ENCODE results near the gene PLXNA2.

PLXNA2 gene

DNA sequence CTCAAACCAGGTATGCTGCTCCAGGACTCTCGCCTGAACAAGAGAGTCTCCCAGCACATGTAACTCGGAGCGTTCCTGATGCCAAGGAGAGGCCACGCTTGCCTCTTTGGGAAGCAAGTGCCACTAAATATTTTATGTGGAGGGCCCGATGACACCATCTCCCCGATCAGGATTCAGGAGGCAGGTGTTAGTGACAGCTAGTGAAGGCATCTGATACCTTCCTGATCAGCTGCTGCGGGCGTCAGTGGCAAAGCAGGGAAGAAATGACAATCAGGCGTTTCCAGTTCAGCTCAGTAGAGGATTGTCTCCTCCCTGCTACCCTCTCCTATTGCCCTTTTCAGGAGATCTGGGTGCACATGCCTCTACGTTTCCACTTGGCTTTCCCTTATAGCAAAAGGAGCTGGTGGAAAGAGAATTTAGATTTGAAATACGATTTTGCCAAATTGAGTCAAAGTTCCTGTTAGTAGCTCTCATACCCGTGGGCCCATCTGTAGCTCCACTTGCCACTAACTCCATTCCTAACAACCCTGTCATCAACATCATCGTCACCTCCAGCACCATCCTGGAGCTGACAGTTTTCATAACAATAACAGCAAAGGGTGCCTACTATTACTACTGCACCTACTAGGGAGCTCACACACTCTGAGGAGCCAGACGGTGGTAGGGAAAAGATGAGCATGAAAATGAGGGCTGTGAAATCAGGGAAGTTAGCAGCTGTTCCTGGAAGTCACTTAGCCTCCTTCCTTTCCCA lies 21.6 kb downstream of the PLXNA2 start:
- no peak for DNase-seq

DNA sequence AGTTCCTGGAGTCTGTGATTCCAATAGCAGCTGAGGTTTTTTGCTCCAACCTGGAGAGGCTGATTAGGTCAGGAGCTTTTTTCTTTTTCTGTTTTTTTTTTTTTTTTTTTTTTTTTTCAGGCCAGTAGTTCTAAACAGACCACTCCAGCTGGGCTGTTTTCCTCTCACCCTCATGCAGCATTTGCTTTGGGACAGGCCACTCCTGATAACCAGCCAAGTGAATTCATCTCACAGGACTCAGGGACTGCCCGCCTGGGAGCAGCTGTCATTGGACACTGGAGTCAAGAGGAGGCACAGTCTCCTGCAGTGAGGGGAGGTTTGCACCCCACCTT lies 22.9 kb downstream of the PLXNA2 start:
- DNase-seq = no peak

DNA sequence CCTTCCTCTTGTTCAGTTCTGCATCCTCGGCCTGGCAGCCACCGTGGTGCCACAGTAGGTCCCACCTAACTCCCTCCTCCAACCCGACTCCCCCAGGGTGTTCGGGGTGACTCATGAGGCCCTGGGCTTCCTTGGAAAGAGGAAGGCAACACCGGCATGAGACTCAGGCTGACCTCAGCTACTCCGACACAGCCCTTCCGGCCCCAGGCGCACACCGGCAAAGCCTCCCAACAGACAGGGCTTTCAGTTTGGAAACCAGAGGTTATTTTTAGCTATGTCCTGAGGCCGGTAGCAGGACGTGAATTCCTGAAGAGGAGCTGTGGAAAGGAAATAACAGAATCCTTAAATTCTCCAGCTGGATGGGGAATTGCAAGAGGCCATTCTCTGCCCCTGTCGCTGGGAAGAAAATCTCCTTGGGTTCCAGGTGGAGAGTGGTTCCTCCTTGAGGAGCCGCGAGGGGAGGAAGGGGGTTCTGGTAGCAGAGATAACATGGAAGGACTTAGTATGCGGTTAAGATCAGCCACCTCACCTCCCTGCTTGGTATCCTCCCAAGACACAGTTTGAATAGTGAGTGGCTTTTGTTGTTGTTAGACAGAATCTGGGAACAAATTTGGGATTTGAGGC lies 24.4 kb downstream of the PLXNA2 start:
- no peak for DNase-seq

GRCh38 chr1:208219098-208219658 lies 25.0 kb downstream of the PLXNA2 start:
- DNase-seq = no peak

DNA sequence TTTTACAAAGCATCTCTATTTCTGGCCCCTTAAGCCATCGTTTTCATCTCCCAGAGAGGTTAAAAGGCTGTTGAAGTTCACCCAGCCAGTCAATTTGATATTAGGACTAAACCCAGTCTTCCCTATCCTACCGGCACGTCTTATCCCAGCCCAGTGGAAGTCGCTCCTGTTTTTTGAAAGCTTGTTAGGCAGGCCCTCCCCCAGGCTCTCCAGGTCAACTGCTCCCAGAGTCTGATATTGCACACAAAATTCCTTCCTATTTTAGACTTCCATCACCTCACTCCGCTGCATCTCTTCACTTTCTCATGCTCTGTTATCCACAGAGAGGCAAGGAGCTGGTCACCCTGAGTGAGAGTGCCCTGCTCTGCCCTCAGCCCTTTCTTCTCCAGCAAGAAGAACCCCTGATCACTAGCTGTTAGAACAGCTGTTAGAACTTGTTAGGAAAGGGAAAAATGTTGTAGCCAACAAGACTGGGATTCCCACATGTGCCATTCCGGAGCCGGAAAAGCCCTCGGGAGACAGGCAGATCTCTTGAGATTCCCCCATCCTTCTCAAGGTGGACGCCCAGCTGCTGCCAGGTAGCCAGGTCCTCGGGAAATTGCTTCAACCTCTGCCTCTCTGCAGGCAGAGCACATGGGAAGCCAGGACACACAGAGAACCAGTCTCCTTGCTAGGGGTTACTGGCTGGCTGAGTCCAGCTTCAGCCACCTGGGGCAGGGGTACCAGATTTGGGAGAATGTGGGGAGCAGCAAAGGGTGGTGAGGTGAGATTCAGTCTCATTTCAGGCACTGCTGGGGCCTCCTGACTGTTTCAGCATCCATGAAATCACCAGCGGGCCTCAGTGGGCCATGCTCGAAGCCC lies 25.7 kb downstream of the PLXNA2 start:
- no peak for DNase-seq

DNA sequence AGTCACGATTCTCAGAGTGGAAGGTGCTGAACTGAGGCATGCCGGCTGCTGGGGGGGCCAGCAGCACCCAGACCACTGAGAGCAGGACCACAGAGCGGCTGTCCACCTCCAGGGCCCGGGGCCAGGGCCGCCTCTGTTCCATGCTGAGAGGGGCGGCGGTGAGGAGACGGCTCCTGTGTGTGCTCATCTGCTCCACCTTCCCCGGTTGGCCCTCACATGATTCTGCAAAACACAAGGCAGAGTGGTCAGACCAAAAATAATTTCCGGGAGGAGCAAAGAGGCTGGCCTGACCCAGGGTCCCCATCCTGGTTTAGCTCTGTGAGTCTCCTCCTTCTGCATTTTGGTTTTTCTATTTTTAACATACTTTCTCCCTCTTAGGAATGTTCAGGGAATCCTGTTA lies 26.4 kb downstream of the PLXNA2 start:
- DNase-seq = no peak

- DNase-seq = no peak
Observed at GRCh38 chr1:208216806-208217205, 27.4 kb downstream of the PLXNA2 start.

DNA sequence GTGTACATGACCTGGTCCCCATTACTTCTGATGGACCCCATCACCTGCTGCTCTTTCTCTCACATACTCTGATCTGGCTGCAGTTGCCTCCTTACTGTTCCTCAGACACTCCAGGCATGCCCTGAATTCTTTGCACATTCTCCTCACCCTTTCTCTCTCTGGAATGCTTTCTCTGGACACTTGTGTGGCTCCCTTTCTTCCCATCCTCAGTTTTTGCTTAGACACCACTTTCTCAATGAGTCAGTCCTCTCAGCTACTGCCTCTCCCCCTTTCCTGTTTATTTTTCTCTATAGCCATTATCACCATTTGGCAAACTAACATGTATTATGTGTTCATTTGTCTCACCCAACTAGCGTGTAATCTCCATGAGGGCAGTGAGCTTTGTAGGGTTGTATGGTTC lies 28.1 kb downstream of the PLXNA2 start:
- DNase-seq = no peak

DNA sequence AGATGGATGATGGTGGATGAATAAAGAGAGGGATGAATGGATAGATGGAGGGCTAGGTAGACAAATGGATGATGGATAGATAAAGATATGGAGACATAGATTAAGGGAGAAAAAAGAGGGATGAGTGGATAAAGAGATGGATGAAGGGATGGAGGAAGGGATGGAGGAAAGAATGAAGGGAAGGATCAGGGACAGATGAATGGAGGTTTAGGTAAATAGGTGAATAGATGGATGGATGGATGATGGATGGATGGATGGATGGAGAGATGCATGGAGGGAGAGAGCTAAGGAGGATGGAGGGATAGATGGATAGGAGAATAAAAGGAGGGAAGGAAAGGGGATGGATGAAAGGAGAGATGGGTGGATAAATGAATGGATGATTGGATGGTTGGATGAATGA lies 28.8 kb downstream of the PLXNA2 start:
- no peak for DNase-seq

- no peak for DNase-seq
Observed at GRCh38 chr1:208213786-208214185, 30.4 kb downstream of the PLXNA2 start.

DNA sequence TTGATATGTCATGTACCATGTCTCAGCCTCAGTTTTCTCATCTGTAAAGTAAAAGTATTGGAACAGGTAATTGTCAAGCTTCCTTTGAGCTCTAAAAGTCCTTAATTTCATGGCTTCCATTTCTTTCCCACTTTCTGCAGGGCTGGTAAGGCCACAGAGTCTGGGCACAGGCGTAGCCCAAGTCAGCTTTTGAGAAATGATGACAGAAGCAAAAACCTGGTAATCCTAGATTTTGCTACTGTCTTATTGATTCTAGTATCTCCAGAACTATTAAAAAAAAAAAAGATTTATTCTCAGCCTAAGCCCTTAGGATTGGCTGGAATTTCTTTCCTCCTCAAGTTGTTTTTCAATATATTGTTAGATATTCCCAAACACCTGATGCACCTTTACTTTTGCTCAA lies 31.3 kb downstream of the PLXNA2 start:
- no peak for DNase-seq

- DNase-seq = no peak
Observed at GRCh38 chr1:208211921-208212843, 32.0 kb downstream of the PLXNA2 start.

DNA sequence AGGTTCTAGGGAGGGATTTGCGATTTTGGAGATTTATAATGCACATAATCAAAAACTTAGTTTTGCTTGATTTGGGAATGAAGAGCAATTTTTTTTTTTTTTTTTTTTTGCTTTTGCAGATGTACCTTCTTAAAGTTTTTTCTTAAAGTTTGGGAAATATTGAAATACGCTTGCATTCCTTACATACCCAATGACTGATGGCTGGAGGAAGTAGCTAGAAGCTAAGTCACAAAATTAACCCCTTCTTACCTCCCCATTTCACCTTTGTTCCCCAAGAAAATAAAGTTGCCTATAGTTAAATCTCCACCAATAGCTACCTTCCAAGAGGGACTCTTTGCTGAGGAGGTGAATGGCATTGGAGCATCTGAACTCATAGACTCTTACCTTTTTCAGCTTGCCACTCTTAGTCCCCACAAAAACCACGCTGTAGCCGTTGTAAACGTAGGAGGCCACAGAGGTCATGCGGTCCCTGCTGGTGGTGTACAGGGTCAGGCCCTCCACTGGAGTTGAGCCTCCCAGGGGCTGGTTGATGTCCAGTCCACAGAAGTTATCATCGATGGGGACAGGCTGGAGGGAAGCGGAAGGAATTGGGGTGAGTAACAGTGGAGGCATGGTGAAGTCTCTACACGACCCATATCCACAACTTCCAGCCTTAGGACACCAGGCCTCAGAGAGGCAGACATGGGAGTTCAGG lies 34.1 kb downstream of the PLXNA2 start:
- DNase-seq = no peak

DNA sequence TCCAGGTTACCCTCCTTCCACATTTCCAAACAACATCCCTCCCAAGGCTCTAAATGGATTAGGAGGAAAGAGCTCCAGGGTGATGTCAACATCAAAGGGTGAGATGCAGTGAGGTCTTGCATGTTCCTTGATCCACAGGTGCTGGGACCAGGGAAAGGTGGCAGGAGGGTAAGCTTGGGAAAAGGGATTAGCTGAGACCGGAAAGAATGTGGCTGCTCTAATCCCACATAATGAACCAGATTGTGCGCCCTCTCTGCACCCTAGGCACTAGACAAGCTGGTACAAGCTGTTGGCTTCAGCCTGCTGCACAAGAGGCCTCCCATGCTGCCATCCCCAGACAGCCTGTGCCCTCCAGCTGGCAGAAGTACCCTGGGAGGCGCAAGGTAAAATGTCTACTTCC lies 34.9 kb downstream of the PLXNA2 start:
- DNase-seq = peak; percentile 58

DNA sequence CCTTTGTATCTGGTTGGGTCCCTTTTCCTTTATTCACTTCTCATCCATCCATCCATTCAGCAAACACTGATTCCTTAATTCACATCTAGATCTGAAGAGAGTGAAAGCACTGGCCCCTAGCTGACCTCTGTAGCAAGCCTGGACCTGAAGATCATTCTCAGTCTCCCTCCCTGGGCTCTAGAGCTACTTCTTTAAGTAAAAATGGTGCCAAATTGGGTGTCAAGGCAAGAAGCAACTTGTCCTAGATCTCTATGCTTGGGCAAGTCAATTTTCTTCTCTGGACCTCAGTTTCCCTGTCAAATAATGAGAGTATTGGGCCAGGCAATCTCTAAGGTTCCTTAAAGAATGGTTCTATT lies 36.1 kb downstream of the PLXNA2 start:
- DNase-seq = no peak

GRCh38 chr1:208207388-208208131 lies 36.6 kb downstream of the PLXNA2 start:
- DNase-seq = peak; percentile 83

DNA sequence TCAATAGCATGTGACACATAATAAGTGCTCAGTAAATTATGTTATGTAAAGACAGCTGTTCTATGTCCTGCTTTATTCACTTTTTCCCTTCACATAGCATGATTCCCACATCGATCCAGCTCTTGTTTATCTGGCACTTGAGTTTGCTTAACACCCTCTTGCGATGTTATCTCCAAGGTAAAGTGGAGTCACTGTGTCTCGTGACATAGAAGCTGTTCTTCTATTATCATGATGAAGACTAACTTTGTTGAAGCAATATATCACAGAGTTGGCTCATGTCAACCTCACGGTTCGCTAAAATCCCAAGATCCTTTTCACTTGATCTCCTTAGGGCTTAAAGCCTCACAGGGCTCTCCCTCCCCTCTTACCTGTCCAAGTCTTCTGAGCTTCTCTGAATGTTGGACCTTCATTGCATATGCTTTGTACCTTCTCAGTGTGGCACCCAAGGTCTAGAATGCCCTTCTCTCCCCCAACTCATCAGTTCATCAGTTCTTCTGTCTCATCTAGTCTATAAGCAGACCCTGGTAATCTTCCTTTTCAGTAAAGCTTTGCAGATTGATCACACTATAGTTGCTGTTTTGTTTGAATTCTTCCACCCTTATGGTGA lies 38.0 kb downstream of the PLXNA2 start:
- peak; percentile 95 for DNase-seq

- no peak for DNase-seq
Observed at GRCh38 chr1:208205216-208206013, 38.8 kb downstream of the PLXNA2 start.

- DNase-seq = no peak
Observed at GRCh38 chr1:208204779-208205178, 39.4 kb downstream of the PLXNA2 start.

All from DMS153 (cell line).